Measurements from ENCODE around the gene VTI1B. TPM values are rescaled to one million over a fixed set of nuclear protein-coding genes. Genes with fewer than 3 reads are reported as not detected.
"Not testable (repeated sequence)": the region's sequence is repeated elsewhere in the genome, so short reads cannot be mapped to it uniquely, and the experiment has no call there.

Gene VTI1B
- polyA plus RNA-seq, 1 donor (not counting 4 experiments of a cell fraction or from before 2014, with no cell fraction given): 94.4 TPM

- H3K9ac ChIP-seq (ENCODE audit: control insufficient read depth, extremely low read depth, insufficient read depth, low read length): no peak overlapping the region
- H3K9me1 ChIP-seq (ENCODE audit: control insufficient read depth, extremely low read depth, insufficient read depth, low read length): peaks cover 3% of the 10 kb centered on the region
- no peaks in the 10 kb centered on the region for H3K9me3 ChIP-seq (ENCODE audit: control insufficient read depth, low read depth, low read length)
- H3K27ac ChIP-seq (ENCODE audit: control insufficient read depth, insufficient read depth, low read length): no peak overlapping the region
- FAIRE-seq: no peak
- H3K4me1 ChIP-seq (ENCODE audit: control insufficient read depth, extremely low read depth, insufficient read depth, low read length): peaks cover 8% of the 10 kb centered on the region
- no peak for TF ChIP-seq CTCF (optimal IDR thresholded peaks at IDR 0.05 in 1 of 3, IDR thresholded peaks at IDR 0.05 in 1 of 3, conservative IDR thresholded peaks at IDR 0.05 in 1 of 3; ENCODE audit: extremely low read depth in 1 of 3, insufficient read depth in 2 of 3, low read length in 3 of 3)
- TF ChIP-seq EZH2 (IDR thresholded peaks at IDR 0.05; ENCODE audit: low read length): no peak
- no peaks in the 10 kb centered on the region for H3K79me2 ChIP-seq (ENCODE audit: control insufficient read depth, insufficient read depth, low read length)
- no peaks in the 10 kb centered on the region for H3K27me3 ChIP-seq (ENCODE audit: control insufficient read depth, extremely low read depth, insufficient read depth, low read length)
- H3K4me2 ChIP-seq (ENCODE audit: control insufficient read depth, extremely low read depth, insufficient read depth, low read depth, low read length): no peak overlapping the region
- no peaks in the 10 kb centered on the region for H3K36me3 ChIP-seq (ENCODE audit: control insufficient read depth in 2 of 2, extremely low read depth in 1 of 2, insufficient read depth in 2 of 2, low read length in 2 of 2)
- dilution Hi-C loops (cut with MboI; ENCODE audit: extremely low pct_ligation_motif_present, low sequenced_read_pairs): no loop called here
- no peak for DNase-seq (ENCODE audit: low read depth, low spot score)
- H3K4me3 ChIP-seq (ENCODE audit: control insufficient read depth in 2 of 3, extremely low read depth in 1 of 3, insufficient read depth in 2 of 3, low read depth in 1 of 3, low read length in 3 of 3): no peak overlapping the region
- no peaks in the 10 kb centered on the region for H4K20me1 ChIP-seq (ENCODE audit: control insufficient read depth, extremely low read depth, insufficient read depth, low read length)
- no peak overlapping the region for H2AFZ ChIP-seq (ENCODE audit: control insufficient read depth, low read length)
These were observed 29.6 kb upstream of the VTI1B start for GRCh38 chr14:67703997-67704396.

GRCh38 chr14:67701492-67701891, 27.1 kb upstream of the VTI1B start, which contains the start of gene RDH12:
Gene RDH12 (plus strand): TSS chr14:67701886. CDS start chr14:67722643, 20,757 bp downstream.
- H3K4me2 ChIP-seq (ENCODE audit: control insufficient read depth, extremely low read depth, insufficient read depth, low read depth, low read length); H2AFZ ChIP-seq (ENCODE audit: control insufficient read depth, low read length); H3K27ac ChIP-seq (ENCODE audit: control insufficient read depth, insufficient read depth, low read length); H3K9me3 ChIP-seq (ENCODE audit: control insufficient read depth, low read depth, low read length); H3K9me1 ChIP-seq (ENCODE audit: control insufficient read depth, extremely low read depth, insufficient read depth, low read length); H3K4me3 ChIP-seq (ENCODE audit: control insufficient read depth in 2 of 3, extremely low read depth in 1 of 3, insufficient read depth in 2 of 3, low read depth in 1 of 3, low read length in 3 of 3); dilution Hi-C loops (cut with MboI; ENCODE audit: extremely low pct_ligation_motif_present, low sequenced_read_pairs); H3K27me3 ChIP-seq (ENCODE audit: control insufficient read depth, extremely low read depth, insufficient read depth, low read length); FAIRE-seq; H4K20me1 ChIP-seq (ENCODE audit: control insufficient read depth, extremely low read depth, insufficient read depth, low read length); H3K4me1 ChIP-seq (ENCODE audit: control insufficient read depth, extremely low read depth, insufficient read depth, low read length); H3K79me2 ChIP-seq (ENCODE audit: control insufficient read depth, insufficient read depth, low read length); DNase-seq (ENCODE audit: low read depth, low spot score); H3K9ac ChIP-seq (ENCODE audit: control insufficient read depth, extremely low read depth, insufficient read depth, low read length); H3K36me3 ChIP-seq (ENCODE audit: control insufficient read depth in 2 of 2, extremely low read depth in 1 of 2, insufficient read depth in 2 of 2, low read length in 2 of 2): not testable (repeated sequence)

- no peaks in the 10 kb centered on the region for H3K27me3 ChIP-seq (ENCODE audit: control insufficient read depth, extremely low read depth, insufficient read depth, low read length)
- no peak overlapping the region for H3K9ac ChIP-seq (ENCODE audit: control insufficient read depth, extremely low read depth, insufficient read depth, low read length)
- H3K4me1 ChIP-seq (ENCODE audit: control insufficient read depth, extremely low read depth, insufficient read depth, low read length): peaks cover 10% of the 10 kb centered on the region
- dilution Hi-C loops (cut with MboI; ENCODE audit: extremely low pct_ligation_motif_present, low sequenced_read_pairs): no loop called here
- H2AFZ ChIP-seq (ENCODE audit: control insufficient read depth, low read length): no peak overlapping the region
- TF ChIP-seq CTCF (optimal IDR thresholded peaks at IDR 0.05 in 1 of 3, IDR thresholded peaks at IDR 0.05 in 1 of 3, conservative IDR thresholded peaks at IDR 0.05 in 1 of 3; ENCODE audit: extremely low read depth in 1 of 3, insufficient read depth in 2 of 3, low read length in 3 of 3) (no peak), EZH2 (IDR thresholded peaks at IDR 0.05; ENCODE audit: low read length) (no peak)
- peaks cover 18% of the 10 kb centered on the region for H3K79me2 ChIP-seq (ENCODE audit: control insufficient read depth, insufficient read depth, low read length)
- H3K4me3 ChIP-seq (ENCODE audit: control insufficient read depth in 2 of 3, extremely low read depth in 1 of 3, insufficient read depth in 2 of 3, low read depth in 1 of 3, low read length in 3 of 3): no peak overlapping the region
- no peaks in the 10 kb centered on the region for H3K9me3 ChIP-seq (ENCODE audit: control insufficient read depth, low read depth, low read length)
- no peaks in the 10 kb centered on the region for H3K9me1 ChIP-seq (ENCODE audit: control insufficient read depth, extremely low read depth, insufficient read depth, low read length)
- no peak overlapping the region for H3K4me2 ChIP-seq (ENCODE audit: control insufficient read depth, extremely low read depth, insufficient read depth, low read depth, low read length)
- no peaks in the 10 kb centered on the region for H4K20me1 ChIP-seq (ENCODE audit: control insufficient read depth, extremely low read depth, insufficient read depth, low read length)
- H3K27ac ChIP-seq (ENCODE audit: control insufficient read depth, insufficient read depth, low read length): no peak overlapping the region
- no peak for DNase-seq (ENCODE audit: low read depth, low spot score)
- H3K36me3 ChIP-seq (ENCODE audit: control insufficient read depth in 2 of 2, extremely low read depth in 1 of 2, insufficient read depth in 2 of 2, low read length in 2 of 2): peaks cover 0 to 2% of the 10 kb centered on the region in 2 experiments
- no peak for FAIRE-seq
These were observed 23.7 kb upstream of the VTI1B start for GRCh38 chr14:67698179-67698578.

Measured in keratinocyte (primary cell).